ENCODE data around the gene KCTD5.
A peak's percentile ranks its signal among the peaks of the same experiment; 100 is the strongest.
"Not testable (repeated sequence)": the region's sequence is repeated elsewhere in the genome, so short reads cannot be mapped to it uniquely, and the experiment has no call there.

KCTD5 gene

GRCh38 chr16:2673066-2673999 lies 9.0 kb upstream of the KCTD5 start:
- peak; percentile 94 to 97 for ATAC-seq

- no peak for ATAC-seq
Measured at GRCh38 chr16:2675021-2675420, 7.3 kb upstream of the KCTD5 start.

GRCh38 chr16:2675714-2676113 lies 6.6 kb upstream of the KCTD5 start:
- no peak for ATAC-seq

GRCh38 chr16:2676937-2677336 lies 5.4 kb upstream of the KCTD5 start:
- ATAC-seq, result not testable (repeated sequence)

GRCh38 chr16:2678206-2678965 lies 3.9 kb upstream of the KCTD5 start:
- ATAC-seq, result not testable (repeated sequence)

- ATAC-seq, result not testable (repeated sequence)
Measured at GRCh38 chr16:2679902-2680301, 2.4 kb upstream of the KCTD5 start.

- not testable (repeated sequence) for ATAC-seq
Measured at GRCh38 chr16:2680360-2680759, 2.0 kb upstream of the KCTD5 start.

- ATAC-seq, result not testable (repeated sequence)
Measured at GRCh38 chr16:2683041-2683440, 718 bp downstream of the KCTD5 start.

- not testable (repeated sequence) for ATAC-seq
Measured at GRCh38 chr16:2686075-2686474, 3.8 kb downstream of the KCTD5 start.

GRCh38 chr16:2686912-2687507 lies 4.7 kb downstream of the KCTD5 start:
- no peak for ATAC-seq

GRCh38 chr16:2687531-2688308 lies 5.4 kb downstream of the KCTD5 start:
- no peak for ATAC-seq

- ATAC-seq, result not testable (repeated sequence)
Measured at GRCh38 chr16:2689422-2689821, 7.1 kb downstream of the KCTD5 start.

- no peak for ATAC-seq
Measured at GRCh38 chr16:2689968-2690801, 7.9 kb downstream of the KCTD5 start.

GRCh38 chr16:2690852-2691251 lies 8.5 kb downstream of the KCTD5 start:
- ATAC-seq, result no peak

- no peak for ATAC-seq
Measured at GRCh38 chr16:2691491-2692248, 9.3 kb downstream of the KCTD5 start.

GRCh38 chr16:2692251-2692947 lies 10.1 kb downstream of the KCTD5 start:
- ATAC-seq, result no peak

- no peak for ATAC-seq
Measured at GRCh38 chr16:2692948-2693651, 10.8 kb downstream of the KCTD5 start.

- ATAC-seq, result not testable (repeated sequence)
Measured at GRCh38 chr16:2696601-2697250, 14.4 kb downstream of the KCTD5 start.

- ATAC-seq, result no peak
Measured at GRCh38 chr16:2697401-2697948, 15.2 kb downstream of the KCTD5 start.
